ENCODE results near the gene GNG14.

DNA sequence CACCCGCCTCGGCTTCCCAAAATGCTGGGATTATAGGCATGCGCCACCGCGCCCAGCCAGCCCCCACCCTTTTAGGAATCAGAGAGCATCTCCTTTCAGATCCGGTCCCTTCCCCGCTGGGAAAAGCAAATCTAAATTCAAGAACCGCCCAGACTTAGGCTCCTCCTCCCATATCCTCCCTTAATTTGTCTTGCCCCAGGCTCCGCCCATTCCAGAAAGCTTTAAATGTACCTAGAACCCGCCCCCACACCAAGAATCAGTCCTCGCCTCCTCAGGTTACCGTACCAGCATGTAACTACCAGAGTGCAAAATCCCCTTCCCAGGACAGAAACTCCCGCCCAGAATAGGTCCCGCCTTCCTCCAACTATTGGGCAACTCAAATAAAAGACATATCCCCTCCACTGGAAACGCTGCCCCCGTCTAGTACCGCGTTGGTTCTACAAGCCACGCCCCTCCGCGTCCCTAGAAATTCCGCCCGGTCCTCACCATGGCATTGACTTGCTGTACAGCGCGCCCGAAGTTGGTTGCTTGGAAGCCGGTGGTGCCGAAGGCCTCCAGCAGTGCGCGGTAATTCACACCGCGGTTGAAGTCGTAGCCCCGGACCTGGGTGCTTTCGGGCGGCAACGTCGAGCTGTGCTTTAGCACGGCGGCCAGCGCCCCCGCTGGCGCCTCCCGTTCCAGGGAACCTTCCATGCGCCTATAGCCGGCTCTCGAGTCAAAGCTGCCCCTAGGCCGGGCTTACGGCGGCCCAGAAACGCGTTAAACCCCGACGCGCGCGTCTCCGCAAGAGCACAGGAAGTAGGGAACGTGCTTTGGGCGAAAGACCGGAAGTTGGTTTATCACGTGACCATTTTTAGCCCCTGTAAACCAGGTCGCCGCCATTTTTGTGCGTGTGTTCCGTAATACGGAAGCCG, 6.5 kb upstream of the GNG14 start, which contains the start of gene DHPS:
- TF ChIP-seq, protein P1, sequence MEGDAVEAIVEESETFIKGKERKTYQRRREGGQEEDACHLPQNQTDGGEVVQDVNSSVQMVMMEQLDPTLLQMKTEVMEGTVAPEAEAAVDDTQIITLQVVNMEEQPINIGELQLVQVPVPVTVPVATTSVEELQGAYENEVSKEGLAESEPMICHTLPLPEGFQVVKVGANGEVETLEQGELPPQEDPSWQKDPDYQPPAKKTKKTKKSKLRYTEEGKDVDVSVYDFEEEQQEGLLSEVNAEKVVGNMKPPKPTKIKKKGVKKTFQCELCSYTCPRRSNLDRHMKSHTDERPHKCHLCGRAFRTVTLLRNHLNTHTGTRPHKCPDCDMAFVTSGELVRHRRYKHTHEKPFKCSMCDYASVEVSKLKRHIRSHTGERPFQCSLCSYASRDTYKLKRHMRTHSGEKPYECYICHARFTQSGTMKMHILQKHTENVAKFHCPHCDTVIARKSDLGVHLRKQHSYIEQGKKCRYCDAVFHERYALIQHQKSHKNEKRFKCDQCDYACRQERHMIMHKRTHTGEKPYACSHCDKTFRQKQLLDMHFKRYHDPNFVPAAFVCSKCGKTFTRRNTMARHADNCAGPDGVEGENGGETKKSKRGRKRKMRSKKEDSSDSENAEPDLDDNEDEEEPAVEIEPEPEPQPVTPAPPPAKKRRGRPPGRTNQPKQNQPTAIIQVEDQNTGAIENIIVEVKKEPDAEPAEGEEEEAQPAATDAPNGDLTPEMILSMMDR (IDR thresholded peaks at IDR 0.05; ENCODE audit: poor library complexity): no peak
- no peak for TF ChIP-seq EZH2 (IDR thresholded peaks at IDR 0.05; ENCODE audit: borderline replicate concordance)

Data from hepatocyte (in vitro differentiated cells).